ENCODE data around the gene CACNA2D1.
"Not testable (repeated sequence)": the region's sequence is repeated elsewhere in the genome, so short reads cannot be mapped to it uniquely, and the experiment has no call there.

Gene CACNA2D1

DNA sequence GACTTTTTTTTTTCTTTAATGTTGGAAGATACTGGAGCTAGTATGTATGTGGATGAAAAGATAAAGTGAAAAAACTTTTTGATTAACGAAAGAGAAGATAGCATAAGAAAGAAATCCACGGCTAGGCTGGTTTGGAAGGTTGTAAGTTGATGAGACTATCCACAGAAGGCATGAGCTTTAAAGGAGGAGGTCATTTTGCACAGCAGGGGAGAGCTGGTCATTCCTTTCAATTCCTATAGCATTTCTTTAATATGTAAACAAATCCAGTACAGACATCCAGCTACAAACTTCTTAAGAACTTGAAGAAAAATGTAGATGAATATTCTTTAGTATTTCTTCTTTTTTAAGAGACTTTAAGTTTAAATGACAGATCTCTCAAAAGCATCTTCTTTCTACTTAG, 281.3 kb downstream of the CACNA2D1 start:
- DNase-seq: no peak

DNA sequence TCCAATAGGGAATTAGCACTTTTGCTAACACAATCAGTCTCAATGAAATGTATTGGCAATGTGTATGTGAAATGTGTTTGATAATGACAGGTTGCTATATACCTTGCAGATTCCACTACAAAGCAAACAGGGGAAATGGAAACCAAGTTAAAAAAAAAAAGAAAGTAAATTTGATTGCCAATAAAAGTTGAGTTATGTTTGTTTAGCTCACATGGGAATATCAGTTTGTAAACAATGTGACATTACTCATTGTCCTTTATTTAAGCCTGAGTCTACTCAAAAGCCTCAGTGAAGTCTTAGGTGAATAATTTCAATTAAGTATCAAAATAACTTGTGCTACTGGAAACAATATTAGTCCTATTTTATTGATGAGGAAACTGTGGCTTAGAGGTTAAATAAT, 285.2 kb downstream of the CACNA2D1 start:
- DNase-seq: no peak

DNA sequence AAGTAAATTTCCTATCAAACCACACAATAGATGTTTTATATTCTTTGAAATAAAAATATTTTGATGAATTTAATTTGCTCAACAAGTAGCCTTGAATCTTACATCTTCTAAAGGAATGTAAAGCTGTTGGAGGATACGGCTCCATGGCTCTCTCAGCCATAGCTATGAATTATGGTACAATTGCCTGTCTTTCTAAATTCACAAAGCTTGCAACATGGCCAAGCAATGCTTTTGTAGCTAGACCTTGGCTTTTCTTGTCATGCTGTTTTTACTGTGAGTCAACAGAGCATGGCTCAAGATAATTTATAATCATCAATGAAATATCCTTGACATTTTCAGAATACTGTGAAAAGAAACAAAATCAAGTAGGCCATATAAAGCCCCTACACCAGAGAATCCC, 286.7 kb downstream of the CACNA2D1 start:
- no peak for DNase-seq

- DNase-seq: no peak
Observed at GRCh38 chr7:82156168-82156567, 287.4 kb downstream of the CACNA2D1 start.

DNA sequence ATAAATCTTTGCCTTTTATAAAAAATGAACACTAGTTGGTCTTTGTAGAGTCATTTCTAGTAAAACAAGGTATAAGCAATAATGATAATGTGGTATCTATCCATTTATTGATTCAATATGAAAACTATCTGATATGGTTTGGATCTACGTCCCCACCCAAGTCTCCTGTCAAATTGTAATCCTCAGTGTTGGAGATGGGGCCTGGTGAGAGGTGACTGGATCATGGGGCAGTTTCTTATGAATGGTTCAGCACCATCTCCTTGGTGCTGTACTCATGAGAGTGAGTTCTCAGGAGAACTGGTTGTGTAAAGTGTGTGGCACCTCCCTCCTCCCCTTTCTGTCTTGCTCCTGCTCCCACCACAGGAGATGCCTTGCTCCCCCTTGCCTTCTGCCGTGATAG, 288.8 kb downstream of the CACNA2D1 start:
- no peak for DNase-seq

- no peak for DNase-seq
Observed at GRCh38 chr7:82153776-82154175, 289.8 kb downstream of the CACNA2D1 start.

DNA sequence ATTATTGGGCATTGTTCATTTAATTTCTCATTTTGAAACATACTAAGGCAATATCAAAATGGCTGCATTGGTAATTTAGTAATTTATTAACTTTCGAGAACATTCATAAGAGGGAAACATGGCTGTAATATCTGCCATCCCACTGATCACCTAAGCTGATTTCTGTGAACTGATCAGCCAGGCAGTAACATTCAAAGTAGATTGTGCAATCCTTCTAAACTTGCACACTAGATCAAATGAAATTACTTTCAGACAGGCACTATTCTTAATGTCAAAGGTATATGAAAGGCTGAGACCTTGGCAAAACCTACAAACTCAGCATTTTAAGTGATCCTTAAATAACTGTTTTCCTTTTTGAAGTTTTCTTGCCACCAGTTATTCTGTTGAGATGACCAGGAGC, 290.7 kb downstream of the CACNA2D1 start:
- no peak for DNase-seq

DNA sequence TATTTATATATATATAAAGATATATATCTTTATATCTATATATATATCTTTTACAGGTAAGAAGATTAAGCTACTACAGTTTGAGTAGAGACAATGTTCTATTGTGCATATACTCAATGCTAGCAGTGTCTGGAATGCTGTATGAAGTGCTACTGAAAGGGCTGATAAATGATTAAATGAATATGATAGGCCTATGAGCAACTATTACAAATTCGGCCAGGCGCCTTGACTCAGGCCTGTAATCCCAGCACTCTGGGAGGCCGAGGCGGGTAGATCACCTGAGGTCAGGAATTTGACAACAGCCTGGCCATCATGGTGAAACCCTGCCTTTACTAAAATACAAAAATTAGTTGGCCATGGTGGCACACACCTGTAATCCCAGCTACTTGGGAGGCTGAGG, 297.1 kb downstream of the CACNA2D1 start:
- no peak for DNase-seq

DNA sequence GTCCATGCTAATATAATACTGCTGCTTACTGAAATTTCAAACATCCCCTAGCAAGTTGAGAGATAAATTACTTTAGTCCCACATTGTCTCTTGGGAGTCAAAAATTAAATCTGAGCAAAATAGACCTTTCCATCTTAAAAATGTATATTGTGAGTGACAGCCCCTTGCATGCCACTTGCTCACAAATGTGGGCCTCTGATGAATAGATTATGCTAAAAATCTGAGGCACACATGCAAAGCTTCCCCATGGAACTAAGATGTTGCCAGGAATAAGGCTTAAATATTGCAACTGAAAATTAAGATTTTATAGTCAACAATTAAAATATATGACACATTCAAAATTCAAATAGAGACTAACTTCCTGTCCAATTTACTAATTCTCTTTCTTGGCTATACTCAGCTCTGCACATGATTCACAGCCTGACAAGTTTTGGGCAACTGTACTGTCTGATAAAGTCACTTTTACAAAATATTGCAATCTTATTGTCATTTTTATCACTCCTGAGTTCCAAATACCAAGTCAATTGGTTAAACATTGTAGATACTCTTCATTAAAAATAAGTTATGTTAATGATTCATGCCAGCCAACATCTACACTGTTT, 301.2 kb downstream of the CACNA2D1 start:
- no peak for DNase-seq

DNA sequence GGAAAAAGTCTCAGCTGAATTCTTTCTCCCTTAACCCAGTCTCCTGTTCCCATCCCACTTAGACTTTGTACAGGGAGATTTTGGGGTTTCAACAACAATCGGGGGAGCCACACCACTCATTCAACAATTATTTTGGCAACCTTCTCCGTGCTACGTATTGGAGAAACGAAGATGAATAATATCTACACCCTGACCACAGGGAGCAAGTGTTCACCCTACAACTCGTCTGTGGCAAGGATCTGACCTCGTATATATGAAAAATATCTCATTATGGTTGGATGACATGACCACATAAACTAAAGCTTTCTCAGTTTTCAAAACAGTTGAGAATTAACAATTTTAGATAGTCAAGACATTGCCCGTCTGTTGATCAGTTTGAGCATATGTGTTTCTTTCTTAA, 302.1 kb downstream of the CACNA2D1 start:
- DNase-seq: no peak

DNA sequence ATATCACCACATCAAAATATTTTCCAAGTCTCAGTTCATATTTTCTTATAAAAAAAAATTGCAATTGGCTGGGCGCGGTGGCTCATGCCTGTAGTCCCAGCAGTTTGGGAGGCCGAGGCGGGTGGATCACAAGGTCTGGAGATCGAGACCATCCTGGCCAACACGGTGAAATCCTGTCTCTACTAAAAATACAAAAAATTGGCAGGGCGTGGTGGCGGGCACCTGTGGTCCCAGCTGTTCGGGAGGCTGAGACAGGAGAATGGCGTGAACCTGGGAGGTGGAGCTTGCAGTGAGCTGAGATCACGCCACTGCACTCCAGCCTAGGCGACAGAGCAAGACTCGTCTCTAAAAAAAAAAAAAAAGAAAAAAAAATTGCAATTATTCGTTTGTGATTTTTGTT, 303.0 kb downstream of the CACNA2D1 start:
- not testable (repeated sequence) for DNase-seq

DNA sequence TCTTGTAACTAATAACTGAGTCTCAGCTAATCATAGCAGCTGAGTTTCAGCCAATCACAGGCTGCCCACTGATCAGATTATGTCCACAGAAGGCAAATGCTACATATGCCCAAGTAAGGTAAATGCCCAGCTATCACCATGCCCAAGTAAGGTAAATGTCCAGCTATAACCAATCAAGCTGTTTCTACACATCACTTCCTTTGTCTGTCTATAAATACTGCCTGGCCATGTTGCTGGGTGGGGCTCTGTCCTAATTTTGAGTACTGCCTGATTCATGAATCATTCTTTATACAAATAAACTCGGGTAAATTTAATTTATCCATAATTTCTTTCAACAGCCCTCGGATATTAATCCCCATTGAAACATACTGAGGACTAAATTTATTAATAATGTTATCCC, 312.4 kb downstream of the CACNA2D1 start:
- no peak for DNase-seq

- DNase-seq: no peak
Observed at GRCh38 chr7:82129091-82129490, 314.5 kb downstream of the CACNA2D1 start.

- no peak for DNase-seq
Observed at GRCh38 chr7:82128546-82128945, 315.0 kb downstream of the CACNA2D1 start.

DNA sequence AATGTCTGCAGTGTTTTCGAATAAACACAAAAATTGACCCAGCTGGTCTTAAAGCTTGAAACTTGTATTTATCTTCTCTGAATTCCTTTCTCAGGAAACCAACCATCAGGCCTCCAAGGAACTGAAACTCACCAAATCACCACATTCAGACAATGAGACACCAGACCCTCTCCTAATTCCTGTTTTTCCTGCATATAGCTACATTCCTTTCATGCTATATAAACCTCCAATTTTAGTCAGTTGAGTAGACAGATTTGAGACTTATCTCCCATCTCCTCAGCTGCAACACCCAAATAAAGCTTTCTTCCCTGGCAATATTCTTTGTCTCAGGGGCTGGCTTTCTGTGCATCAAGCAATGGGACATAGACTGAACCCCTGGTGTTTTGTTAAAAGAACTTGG, 317.0 kb downstream of the CACNA2D1 start:
- no peak for DNase-seq

- no peak for DNase-seq
Observed at GRCh38 chr7:82124445-82124844, 319.1 kb downstream of the CACNA2D1 start.

DNA sequence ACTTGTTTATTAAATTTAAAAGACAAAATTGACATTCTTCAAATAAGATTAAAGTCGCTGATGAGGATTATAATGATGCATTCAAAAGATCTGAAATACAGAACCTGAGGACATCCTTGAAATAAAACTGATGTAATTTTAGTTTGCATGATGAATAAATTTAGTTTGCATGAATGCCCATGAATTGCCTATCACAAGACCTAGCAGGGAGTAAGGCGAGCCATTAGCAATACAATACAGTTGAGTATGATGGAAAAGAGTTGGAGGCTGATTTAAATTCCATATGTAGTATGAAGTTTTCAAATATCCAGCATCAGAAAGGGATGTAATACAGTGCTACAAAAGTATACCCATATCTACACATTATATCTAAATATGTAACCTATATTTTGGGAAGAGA, 321.3 kb downstream of the CACNA2D1 start:
- no peak for DNase-seq

- DNase-seq: no peak
Observed at GRCh38 chr7:82114237-82114636, 329.3 kb downstream of the CACNA2D1 start.

DNA sequence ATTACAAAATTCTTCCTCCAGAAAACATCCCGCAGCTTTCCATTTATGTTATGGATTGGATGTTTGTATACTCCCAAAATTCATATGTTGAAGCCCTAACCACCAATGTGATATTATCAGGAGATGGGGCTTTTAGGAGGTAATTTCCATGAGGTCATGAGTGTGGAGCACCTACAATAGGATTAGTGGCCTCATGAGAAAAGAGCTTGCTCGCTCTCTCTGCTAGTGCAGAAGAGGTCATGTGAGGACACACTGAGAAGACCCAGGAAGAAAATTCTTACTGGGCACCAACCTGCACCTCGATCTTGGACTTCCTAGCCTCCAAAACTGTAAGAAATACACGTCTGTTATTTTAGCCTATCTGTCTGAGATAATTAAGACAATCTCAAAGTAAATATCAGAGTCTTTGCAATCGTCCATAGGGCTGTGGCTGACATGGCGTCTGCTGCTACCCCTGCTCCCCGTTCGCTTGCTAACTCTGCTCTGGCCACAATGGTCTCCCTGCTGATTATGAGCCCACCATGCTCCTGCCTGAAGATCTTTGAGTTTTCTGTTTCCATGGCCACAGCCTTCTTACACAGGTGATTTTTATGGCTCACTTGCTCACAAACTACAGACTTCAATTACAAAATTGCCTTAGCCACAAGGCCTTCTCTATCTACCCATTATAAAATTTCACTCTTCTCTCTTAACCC, 333.3 kb downstream of the CACNA2D1 start:
- DNase-seq: no peak

GRCh38 chr7:82109288-82109687, 334.3 kb downstream of the CACNA2D1 start:
- DNase-seq: no peak

- DNase-seq: no peak
Observed at GRCh38 chr7:82106201-82106600, 337.4 kb downstream of the CACNA2D1 start.

DNA sequence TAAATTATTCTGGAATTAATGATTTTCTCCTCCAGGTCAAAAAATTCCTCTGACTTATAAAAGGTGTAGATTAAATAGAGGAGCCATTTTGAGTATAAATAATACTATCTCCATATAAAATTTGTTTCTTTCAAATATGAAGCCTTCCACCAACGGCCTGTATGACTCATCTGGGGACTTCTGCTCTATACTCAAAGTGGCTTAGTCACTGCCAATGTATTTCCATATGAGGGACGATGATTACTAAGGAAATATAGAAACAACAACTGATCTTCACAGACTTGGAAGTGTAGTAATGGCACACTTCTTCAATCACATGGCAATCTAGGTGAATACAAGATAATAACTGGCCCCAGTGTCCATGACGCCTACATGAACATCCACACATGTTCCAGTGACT, 338.1 kb downstream of the CACNA2D1 start:
- DNase-seq: peak; percentile 5 to 35

DNA sequence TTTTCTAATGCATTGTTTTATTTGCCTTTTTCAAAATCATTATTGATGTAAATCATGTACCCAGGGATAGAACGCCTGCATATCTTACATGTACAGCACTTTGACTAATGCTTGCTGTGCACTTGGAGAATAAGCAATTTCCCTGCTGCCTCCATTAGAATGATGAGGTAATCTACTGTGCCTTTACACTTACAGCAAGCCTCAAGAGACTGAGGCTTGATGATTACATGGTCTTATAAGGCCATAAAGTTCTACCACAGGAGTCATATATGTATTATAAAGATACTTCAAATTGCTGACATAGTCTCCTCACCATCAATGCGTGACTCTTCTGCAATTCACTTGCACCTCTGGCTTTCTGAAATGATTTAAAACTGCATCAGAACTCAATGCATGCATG, 345.2 kb downstream of the CACNA2D1 start:
- no peak for DNase-seq

GRCh38 chr7:82091126-82091684, 352.4 kb downstream of the CACNA2D1 start:
- no peak for DNase-seq

GRCh38 chr7:82087099-82087498, 356.5 kb downstream of the CACNA2D1 start:
- DNase-seq: no peak
